Psoas muscle (tissue), 8 donors: ENCODE measurements around the gene HSH2D. TPM values are rescaled to one million over a fixed set of nuclear protein-coding genes. Genes with fewer than 3 reads are reported as not detected.
"Not testable (repeated sequence)": the region's sequence is repeated elsewhere in the genome, so short reads cannot be mapped to it uniquely, and the experiment has no call there.

ENCODE experiments used
- ATAC-seq, 4 donors: fragments of 200-7000 bp; cut with Tn5 transposase; one replicate each; pipeline ENCODE4 v1.9.1; 2020; ENCODE audit warnings: moderate library complexity in 3 of 4, mild to moderate bottlenecking in 2 of 4
- DNase-seq, 2 donors: peaks; one replicate each; pipeline ENCODE4 v3.0.0-alpha.2; 2020
- H3K27ac ChIP-seq: fragments of 200-600 bp; one replicate; pipeline ENCODE4 v1.8.0; 2022
- H3K27me3 ChIP-seq, 3 donors: fragments of 200-600 bp in 1 of 3; one replicate each; pipeline versions ENCODE4 v1.6.1 to v1.8.0; 2013 to 2022; ENCODE audit warnings: low read length in 2 of 3, mild to moderate bottlenecking in 2 of 3, moderate library complexity in 1 of 3; ENCODE audit not compliant: insufficient read depth in 3 of 3
- H3K36me3 ChIP-seq, 2 donors: fragments of 200-600 bp in 1 of 2; one replicate each; pipeline versions ENCODE4 v1.6.1 to v1.8.0; 2013 to 2022; ENCODE audit warnings: low read depth in 1 of 2, mild to moderate bottlenecking in 1 of 2, moderate library complexity in 1 of 2; ENCODE audit not compliant: insufficient read depth in 1 of 2
- H3K4me1 ChIP-seq: fragments of 200-600 bp; one replicate; pipeline ENCODE4 v1.8.0; 2022
- H3K4me3 ChIP-seq: fragments of 200-600 bp; one replicate; pipeline ENCODE4 v1.8.0; 2022; ENCODE audit warnings: mild to moderate bottlenecking
- H3K9me3 ChIP-seq: fragments of 200-600 bp; one replicate; pipeline ENCODE4 v1.8.0; 2022
- WGBS, 3 donors: extraction: QIAGEN DNeasy Blood & Tissue Kit; methylation state at CpG; one replicate each; pipeline versions ENCODE4 v1.1.6 to v1.1.7; 2013; 5-methylcytosine and 5-hydroxymethylcytosine counted together
- intact Hi-C, 2 donors: fragments of 100-400 bp; cut with DNase I; formaldehyde crosslinking; loops; one replicate each; pipeline versions ENCODE4 v1.11.0 to v1.14.2; 2022
- polyA plus RNA-seq, 3 donors: library from polyadenylated mRNA; stranded (reverse); fragments of 200-250 nt; gene quantifications; one replicate each; pipeline ENCODE4 v1.2.3, GENCODE V29; 2013
- total RNA-seq, 4 donors: library from RNA; stranded (reverse); fragmentation: NEBNext Ultra II Directional in 2 of 4; extraction: Animal tissue kit (Norgen Biotek cat#: 25700) in 2 of 4; gene quantifications; one replicate each; pipeline versions ENCODE4 v1.2.1 to v1.2.4, GENCODE V29; 2021 to 2023
- TF ChIP-seq, protein P1 (sequence below): fragments of 200-600 bp; IDR thresholded peaks from one replicate; pipeline ENCODE4 v1.8.0; 2022; ENCODE audit warnings: antibody characterized with exemption
- donor health status: healthy with polysubstance abuse.
- donor health status: DM: no; HTN: no; CAD: no; lungs with moderate emphysema.
- donor health status: Bipolar disorder and iron deficiency.
- donor health status: healthy.
- donor health status: DM: yes; HTN: yes; CAD: no.
- donor health status: DM: no; HTN: no; CAD: no.
- donor health status: DM: no; HTN: no; CAD: no.
- donor health status: DM: yes; HTN: yes; CAD: no.

The HSH2D gene
- total and polyA plus RNA-seq, 7 donors: 0.10 to 0.30 (median 0.12) TPM; not detected in 2

DNA sequence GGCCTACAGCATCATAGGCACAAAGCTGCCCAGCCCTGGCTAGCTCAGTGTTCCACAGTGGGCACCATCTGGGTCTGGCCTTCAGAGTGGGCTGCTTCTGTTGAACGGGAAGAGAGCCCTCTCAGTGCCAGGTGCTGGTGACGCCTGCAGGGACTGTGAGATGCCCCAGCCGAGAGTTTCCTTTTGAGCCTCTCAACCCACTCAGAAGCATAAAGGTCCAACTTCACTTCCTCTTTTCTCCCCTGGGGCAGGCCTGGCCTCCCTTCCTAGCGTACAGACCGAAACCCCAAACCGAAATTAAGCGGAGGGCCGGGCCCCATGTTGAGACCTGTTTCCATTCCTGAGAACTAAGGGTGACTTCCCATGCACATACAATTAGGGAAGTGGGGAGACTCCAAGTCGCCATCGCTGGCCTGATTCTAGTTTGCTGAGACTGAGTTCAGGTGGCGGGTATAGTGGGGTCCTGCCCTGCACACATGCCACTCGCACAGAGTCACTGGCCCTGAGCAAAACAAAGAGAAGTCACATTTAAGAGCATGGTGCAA is 24.9 kb upstream of the HSH2D start:
- intact Hi-C loops: no loop called here
- H3K4me3 ChIP-seq: no peak overlapping the region
- TF ChIP-seq, protein P1, sequence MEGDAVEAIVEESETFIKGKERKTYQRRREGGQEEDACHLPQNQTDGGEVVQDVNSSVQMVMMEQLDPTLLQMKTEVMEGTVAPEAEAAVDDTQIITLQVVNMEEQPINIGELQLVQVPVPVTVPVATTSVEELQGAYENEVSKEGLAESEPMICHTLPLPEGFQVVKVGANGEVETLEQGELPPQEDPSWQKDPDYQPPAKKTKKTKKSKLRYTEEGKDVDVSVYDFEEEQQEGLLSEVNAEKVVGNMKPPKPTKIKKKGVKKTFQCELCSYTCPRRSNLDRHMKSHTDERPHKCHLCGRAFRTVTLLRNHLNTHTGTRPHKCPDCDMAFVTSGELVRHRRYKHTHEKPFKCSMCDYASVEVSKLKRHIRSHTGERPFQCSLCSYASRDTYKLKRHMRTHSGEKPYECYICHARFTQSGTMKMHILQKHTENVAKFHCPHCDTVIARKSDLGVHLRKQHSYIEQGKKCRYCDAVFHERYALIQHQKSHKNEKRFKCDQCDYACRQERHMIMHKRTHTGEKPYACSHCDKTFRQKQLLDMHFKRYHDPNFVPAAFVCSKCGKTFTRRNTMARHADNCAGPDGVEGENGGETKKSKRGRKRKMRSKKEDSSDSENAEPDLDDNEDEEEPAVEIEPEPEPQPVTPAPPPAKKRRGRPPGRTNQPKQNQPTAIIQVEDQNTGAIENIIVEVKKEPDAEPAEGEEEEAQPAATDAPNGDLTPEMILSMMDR: no peak
- no peaks in the 10 kb centered on the region for H3K9me3 ChIP-seq
- DNase-seq (peak in 1 of 2 donors; percentile 52), ATAC-seq (no peak)
- H3K4me1 ChIP-seq: peaks cover 4% of the 10 kb centered on the region
- peaks cover 4 to 57% of the 10 kb centered on the region in 2 donors for H3K36me3 ChIP-seq
- H3K27me3 ChIP-seq: no peaks in the 10 kb centered on the region
- H3K27ac ChIP-seq: no peak overlapping the region
- whole genome bisulfite sequencing, 3 donors: 82 to 84% (median 83%) methylated on average over 12 of the region's 12 CpGs

DNA sequence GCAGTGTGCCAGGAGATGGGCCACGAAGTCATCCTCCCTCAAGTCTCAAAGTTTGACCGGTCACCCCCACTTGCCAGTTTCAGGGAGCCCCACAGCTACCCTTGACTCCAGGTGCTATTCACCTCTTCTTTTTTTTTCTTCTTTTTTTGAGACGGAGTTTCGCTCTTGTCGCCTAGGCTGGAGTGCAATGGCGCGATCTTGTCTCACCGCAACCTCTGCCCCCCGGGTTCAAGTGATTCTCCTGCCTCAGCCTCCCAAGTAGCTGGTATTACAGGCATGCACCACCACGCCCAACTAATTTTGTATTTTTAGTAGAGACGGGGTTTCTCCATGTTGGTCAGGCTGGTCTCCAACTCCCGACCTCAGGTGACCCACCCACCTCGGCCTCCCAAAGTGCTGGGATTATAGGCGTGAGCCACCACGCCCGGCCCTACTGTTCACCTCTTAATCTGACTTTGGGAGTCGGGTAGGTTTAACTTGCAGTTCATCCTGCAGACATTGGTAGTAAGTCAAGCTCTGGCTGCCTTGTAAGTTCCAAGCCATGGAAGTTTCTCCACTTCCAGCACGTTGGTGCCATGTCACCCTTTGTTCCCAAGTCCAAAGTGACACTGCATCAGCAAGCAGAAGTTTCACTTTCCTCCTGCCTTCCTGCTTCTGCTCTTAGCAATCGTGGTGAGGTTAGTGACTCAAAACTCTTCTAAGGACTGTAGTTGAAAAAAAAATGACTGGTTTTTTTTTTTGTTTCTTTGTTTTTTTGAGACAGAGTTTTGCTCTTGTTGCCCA is 24.2 kb upstream of the HSH2D start:
- ATAC-seq, H3K4me3 ChIP-seq, intact Hi-C loops, H3K4me1 ChIP-seq, H3K27ac ChIP-seq, H3K27me3 ChIP-seq, H3K9me3 ChIP-seq: not testable (repeated sequence)
- DNase-seq: peak in 1 of 2 donors; percentile 15
- 86 to 89% (median 89%) methylated on average over 19 of the region's 19 CpGs for WGBS, 3 donors
- H3K36me3 ChIP-seq: peaks cover 4 to 64% of the 10 kb centered on the region in 2 donors

DNA sequence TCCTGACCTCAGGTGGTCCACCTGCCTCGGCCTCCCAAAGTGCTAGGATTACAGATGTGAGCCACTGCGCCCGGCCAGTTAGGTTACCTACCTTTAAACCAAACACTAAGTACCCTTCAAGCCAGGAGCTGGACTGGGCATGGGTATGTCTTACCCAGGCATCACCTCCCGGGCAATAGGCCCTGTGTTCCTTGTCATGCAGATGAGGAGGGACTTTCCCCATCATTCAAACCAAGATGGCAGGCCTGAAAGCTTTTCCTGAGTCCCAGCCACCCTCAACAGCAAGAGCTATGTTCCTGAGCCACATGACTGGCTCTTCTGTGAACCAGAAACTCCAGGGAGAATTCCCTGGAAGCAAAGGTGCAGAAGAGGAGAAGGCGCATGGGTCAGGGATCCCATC is 22.3 kb upstream of the HSH2D start:
- Histone ChIP-seq H3K4me1 (peaks cover 4% of the 10 kb centered on the region), H3K36me3 (peaks cover 4 to 83% of the 10 kb centered on the region in 2 donors), H3K27ac (no peak overlapping the region), H3K9me3 (no peaks in the 10 kb centered on the region), H3K4me3 (no peak overlapping the region), H3K27me3 (no peaks in the 10 kb centered on the region)
- TF ChIP-seq, protein P1: no peak
- ATAC-seq (no peak), DNase-seq (no peak)
- intact Hi-C loops: no loop called here
- WGBS, 3 donors: 80 to 94% (median 93%) methylated on average over 5 of the region's 5 CpGs

DNA sequence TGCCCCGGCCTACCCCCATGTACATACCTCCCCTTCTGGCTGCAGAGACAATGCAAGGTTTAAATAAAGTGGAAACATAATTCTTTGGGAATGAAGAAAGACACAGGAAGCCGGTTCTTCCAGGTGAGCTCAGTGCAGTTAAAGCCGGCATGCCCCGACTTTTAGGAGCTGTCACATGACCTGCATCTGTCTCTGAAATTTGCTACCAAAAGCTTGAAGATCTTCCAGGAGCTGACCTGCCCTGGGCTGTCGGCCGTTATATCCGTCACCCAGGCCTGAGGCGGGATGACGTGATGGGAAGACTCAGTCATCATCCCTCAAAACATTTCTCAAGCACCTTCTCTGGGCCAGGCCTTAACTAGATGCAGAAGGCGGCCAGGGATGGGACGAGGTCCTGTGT is 21.5 kb upstream of the HSH2D start:
- H3K4me1 ChIP-seq: no peaks in the 10 kb centered on the region
- 93 to 95% (median 93%) methylated on average over 11 of the region's 11 CpGs for WGBS, 3 donors
- no peaks in the 10 kb centered on the region for H3K9me3 ChIP-seq
- H3K27ac ChIP-seq: no peak overlapping the region
- DNase-seq (peak in 1 of 2 donors; percentile 6), ATAC-seq (no peak)
- H3K36me3 ChIP-seq: peaks cover 5 to 91% of the 10 kb centered on the region in 2 donors
- TF ChIP-seq, protein P1: no peak
- H3K4me3 ChIP-seq: no peak overlapping the region
- intact Hi-C loops: no loop called here
- H3K27me3 ChIP-seq: no peaks in the 10 kb centered on the region

GRCh38 chr19:16124953-16125352 is 18.5 kb upstream of the HSH2D start:
- no peak overlapping the region for H3K27ac ChIP-seq
- no peak overlapping the region for H3K4me3 ChIP-seq
- H3K36me3 ChIP-seq: peaks cover 9 to 98% of the 10 kb centered on the region in 2 donors
- 86 to 90% (median 89%) methylated on average over 14 of the region's 14 CpGs for WGBS, 3 donors
- no peak for DNase-seq
- ATAC-seq: no peak
- TF ChIP-seq, protein P1: no peak
- no peaks in the 10 kb centered on the region for H3K4me1 ChIP-seq
- intact Hi-C loops: no loop called here
- no peaks in the 10 kb centered on the region for H3K9me3 ChIP-seq
- no peaks in the 10 kb centered on the region for H3K27me3 ChIP-seq
